Rectal smooth muscle tissue (tissue), 1 donor: Measurements from ENCODE around the gene ZNF2.

Experiments used
- H3K27ac ChIP-seq: one replicate; pipeline ENCODE4 v1.7.0; 2013; ENCODE audit warnings: low read depth, low read length, inconsistent platforms
- H3K27me3 ChIP-seq: one replicate; pipeline ENCODE4 v1.7.0; 2013; ENCODE audit warnings: low read length; ENCODE audit not compliant: control insufficient read depth, insufficient read depth
- H3K36me3 ChIP-seq: one replicate; pipeline ENCODE4 v1.7.0; 2013; ENCODE audit warnings: low read length; ENCODE audit not compliant: control insufficient read depth, insufficient read depth
- H3K4me1 ChIP-seq: one replicate; pipeline ENCODE4 v1.7.0; 2013; ENCODE audit warnings: low read length; ENCODE audit not compliant: control insufficient read depth, insufficient read depth
- H3K4me3 ChIP-seq: one replicate; pipeline ENCODE4 v1.7.0; 2013; ENCODE audit warnings: low read length
- H3K9ac ChIP-seq: one replicate; pipeline ENCODE4 v1.7.0; 2013; ENCODE audit warnings: low read length

ZNF2 gene

DNA sequence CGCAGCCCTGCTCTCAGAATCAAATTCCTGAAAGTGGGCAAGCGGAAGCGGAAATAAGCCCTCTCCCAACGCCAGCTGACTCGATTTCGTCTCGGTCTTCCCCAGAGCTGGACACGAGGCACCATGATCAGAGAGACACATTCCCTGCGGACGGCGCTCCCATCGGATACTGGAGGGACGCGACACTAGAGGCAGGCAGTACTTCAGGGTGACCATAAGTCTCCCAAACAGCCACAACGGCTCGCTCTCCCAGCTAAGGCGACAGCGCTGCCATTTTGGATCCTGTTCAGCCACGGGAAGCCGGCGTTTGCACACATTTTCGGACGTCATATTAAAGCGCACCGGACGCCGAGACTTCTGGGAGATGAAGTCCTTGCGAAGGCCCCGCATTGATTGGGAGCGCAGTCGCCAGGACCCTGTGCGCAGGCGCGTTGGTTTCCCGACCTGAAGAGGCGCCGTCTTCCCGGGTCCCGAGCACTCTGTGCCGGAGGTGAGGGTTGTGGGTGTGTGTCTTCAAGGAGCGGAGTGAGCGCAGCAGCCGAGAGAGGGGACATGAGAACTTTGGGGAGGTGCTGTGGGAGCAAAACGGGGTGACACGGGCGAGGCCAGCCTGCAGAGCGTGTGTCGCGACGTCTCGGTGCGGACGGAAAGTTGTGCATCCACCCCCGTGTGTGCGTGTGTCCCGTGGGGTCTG is at the start of gene ZNF2:
Gene ZNF2 (plus strand): TSS at position 439 of the 694 bp plus-strand sequence. CDS start 10,418 bp downstream, outside the sequence.
- Histone ChIP-seq H3K27me3 (no peaks in the 10 kb centered on the region), H3K4me1 (peaks cover 8% of the 10 kb centered on the region), H3K27ac (peak within 1 kb of the TSS; percentile 97), H3K9ac (peak within 1 kb of the TSS; percentile 96), H3K36me3 (no peaks in the 10 kb centered on the region), H3K4me3 (peak within 1 kb of the TSS; percentile 86)

GRCh38 chr2:95121093-95121406 is 44.6 kb upstream of the ZNF2 start:
- Histone ChIP-seq H3K27ac (peak overlapping the region; percentile 98), H3K36me3 (no peaks in the 10 kb centered on the region), H3K9ac (peak overlapping the region; percentile 88), H3K4me1 (peaks cover 10% of the 10 kb centered on the region), H3K4me3 (peak overlapping the region; percentile 89), H3K27me3 (no peaks in the 10 kb centered on the region)

DNA sequence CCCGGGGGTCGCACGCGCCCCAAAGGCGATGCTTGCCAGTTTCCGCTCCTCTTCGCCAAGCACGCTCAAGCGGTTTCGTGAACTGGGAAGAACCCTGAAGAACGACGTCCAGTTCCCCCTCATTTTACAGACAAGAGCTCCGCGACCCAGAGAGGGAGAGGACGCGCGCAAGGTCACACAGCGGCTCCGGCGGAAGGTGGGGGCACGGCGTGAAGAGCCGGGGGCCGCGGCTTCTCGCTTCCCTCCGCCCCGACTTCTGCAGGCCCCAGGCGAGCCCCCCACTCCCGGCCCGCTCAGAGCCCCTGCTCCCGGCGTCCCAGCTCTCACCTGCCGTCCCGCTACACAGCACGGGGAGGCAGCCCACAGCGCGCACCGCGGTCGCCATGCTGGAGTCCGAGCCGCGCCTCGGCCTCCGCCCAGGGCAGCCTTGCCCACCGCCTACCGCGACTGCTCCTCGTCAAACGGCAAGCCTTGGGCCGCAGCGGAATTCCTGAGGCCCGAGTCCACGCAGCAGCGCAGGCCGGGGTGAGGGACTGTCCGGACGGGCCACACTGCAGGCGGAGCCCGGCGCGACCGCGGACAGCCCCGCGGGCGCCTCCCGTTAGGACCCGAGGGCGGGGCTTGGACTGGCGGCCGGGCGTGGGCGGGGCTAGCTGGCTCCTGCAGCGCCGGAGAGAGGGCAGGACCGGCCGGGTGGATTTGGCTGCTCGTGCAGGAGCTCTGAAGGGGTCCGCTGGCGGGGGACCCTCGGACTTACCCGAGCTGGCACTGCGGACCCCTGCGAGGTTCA is 44.0 kb upstream of the ZNF2 start, which contains the start of gene MRPS5:
Gene MRPS5 (minus strand): TSS at position 402 of the 790 bp plus-strand sequence. CDS start 17 bp downstream, at position 385.
- Histone ChIP-seq H3K27me3 (no peaks in the 10 kb centered on the region), H3K9ac (peak within 1 kb of the TSS; percentile 88), H3K27ac (peak within 1 kb of the TSS; percentile 98), H3K36me3 (no peaks in the 10 kb centered on the region), H3K4me1 (peaks cover 10% of the 10 kb centered on the region), H3K4me3 (peak within 1 kb of the TSS; percentile 89)

- Histone ChIP-seq H3K9ac (no peak overlapping the region), H3K36me3 (no peaks in the 10 kb centered on the region), H3K27ac (peak overlapping the region; percentile 98), H3K4me1 (peaks cover 10% of the 10 kb centered on the region), H3K4me3 (peak overlapping the region; percentile 89), H3K27me3 (no peaks in the 10 kb centered on the region)
Observed at GRCh38 chr2:95122197-95122551, 43.4 kb upstream of the ZNF2 start.

GRCh38 chr2:95138702-95139101 is 26.9 kb upstream of the ZNF2 start:
- H3K4me1 ChIP-seq: no peaks in the 10 kb centered on the region
- no peak overlapping the region for H3K27ac ChIP-seq
- H3K36me3 ChIP-seq: no peaks in the 10 kb centered on the region
- no peak overlapping the region for H3K9ac ChIP-seq
- no peak overlapping the region for H3K4me3 ChIP-seq
- no peaks in the 10 kb centered on the region for H3K27me3 ChIP-seq

GRCh38 chr2:95143838-95144237 is 21.8 kb upstream of the ZNF2 start:
- Histone ChIP-seq H3K4me1 (no peaks in the 10 kb centered on the region), H3K27me3 (no peaks in the 10 kb centered on the region), H3K4me3 (no peak overlapping the region), H3K9ac (no peak overlapping the region), H3K27ac (no peak overlapping the region), H3K36me3 (peaks cover 4% of the 10 kb centered on the region)

GRCh38 chr2:95149397-95149984 is 16.1 kb upstream of the ZNF2 start:
- H3K27me3 ChIP-seq: no peaks in the 10 kb centered on the region
- H3K4me1 ChIP-seq: no peaks in the 10 kb centered on the region
- H3K4me3 ChIP-seq: no peak overlapping the region
- H3K9ac ChIP-seq: no peak overlapping the region
- H3K27ac ChIP-seq: no peak overlapping the region
- H3K36me3 ChIP-seq: peaks cover 33% of the 10 kb centered on the region

DNA sequence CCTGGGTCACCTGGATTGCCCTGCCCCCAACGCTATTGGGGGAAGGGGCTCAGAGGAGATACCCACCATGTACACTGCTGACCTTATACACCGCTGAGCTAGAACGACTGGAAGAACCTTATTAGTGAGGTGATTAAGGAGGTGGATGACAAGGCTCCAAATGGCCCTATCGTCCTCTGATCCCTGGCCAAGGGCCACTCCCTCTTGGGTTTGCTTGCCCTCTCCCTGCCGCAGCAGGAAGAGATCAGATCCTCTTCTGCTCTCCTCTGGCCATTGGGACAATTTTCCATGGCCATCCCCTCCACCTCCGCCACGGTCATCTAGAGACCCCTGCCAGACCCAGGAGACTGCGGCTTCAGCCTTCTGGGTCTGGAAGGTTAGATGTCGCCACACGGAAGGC is 7.2 kb upstream of the ZNF2 start:
- Histone ChIP-seq H3K27ac (no peak overlapping the region), H3K9ac (no peak overlapping the region), H3K4me3 (peak overlapping the region; percentile 90), H3K4me1 (peaks cover 2% of the 10 kb centered on the region), H3K36me3 (peaks cover 15% of the 10 kb centered on the region), H3K27me3 (no peaks in the 10 kb centered on the region)

GRCh38 chr2:95158891-95159619 is 6.6 kb upstream of the ZNF2 start:
- peaks cover 2% of the 10 kb centered on the region for H3K4me1 ChIP-seq
- H3K4me3 ChIP-seq: peak overlapping the region; percentile 90
- no peaks in the 10 kb centered on the region for H3K27me3 ChIP-seq
- H3K27ac ChIP-seq: peak overlapping the region; percentile 69
- H3K36me3 ChIP-seq: peaks cover 15% of the 10 kb centered on the region
- H3K9ac ChIP-seq: peak overlapping the region; percentile 40

DNA sequence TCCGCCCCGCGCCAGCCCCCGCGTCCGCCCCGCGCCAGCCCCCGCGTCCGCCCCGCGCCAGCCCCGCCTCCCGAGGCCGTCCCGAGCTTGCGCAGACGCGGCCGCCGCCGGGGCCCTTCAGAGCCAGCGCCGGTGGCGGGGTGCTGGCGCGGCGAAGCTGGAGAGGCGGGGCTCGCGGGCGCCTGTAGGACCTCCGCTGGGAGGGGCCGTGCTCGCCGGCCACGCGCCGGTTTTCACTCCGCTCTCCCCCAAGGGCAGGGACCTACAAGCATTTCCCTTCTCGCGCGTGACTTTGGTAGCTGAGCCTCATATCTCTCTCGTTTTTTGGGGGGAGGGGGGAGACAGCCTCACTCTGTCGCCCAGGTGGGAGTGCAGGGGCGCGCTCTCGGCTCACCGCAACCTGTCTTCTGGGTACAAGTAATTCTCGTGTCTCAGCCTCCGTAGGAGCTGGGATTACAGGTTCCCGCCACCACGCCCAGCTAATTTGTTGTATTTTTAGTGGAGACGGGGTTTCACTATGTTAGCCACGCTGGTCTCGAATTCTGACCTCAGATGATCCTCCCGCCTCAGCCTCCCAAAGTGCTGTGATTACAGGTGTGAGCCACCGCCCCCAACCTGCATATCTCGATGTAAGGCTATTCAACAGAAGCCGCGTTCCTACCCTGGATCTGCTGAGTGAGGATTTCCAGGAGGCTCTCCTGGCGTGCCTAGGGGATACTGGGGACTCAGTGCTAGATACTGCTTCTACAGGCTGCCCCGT is 5.7 kb upstream of the ZNF2 start, which contains the start of gene ZNF514:
Gene ZNF514 (minus strand): TSS at position 159 of the 760 bp plus-strand sequence. CDS start 6,595 bp downstream, outside the sequence.
- peaks cover 14% of the 10 kb centered on the region for H3K36me3 ChIP-seq
- H3K9ac ChIP-seq: peak within 1 kb of the TSS; percentile 40
- H3K27me3 ChIP-seq: no peaks in the 10 kb centered on the region
- H3K27ac ChIP-seq: peak within 1 kb of the TSS; percentile 88
- peaks cover 4% of the 10 kb centered on the region for H3K4me1 ChIP-seq
- H3K4me3 ChIP-seq: peak within 1 kb of the TSS; percentile 90

DNA sequence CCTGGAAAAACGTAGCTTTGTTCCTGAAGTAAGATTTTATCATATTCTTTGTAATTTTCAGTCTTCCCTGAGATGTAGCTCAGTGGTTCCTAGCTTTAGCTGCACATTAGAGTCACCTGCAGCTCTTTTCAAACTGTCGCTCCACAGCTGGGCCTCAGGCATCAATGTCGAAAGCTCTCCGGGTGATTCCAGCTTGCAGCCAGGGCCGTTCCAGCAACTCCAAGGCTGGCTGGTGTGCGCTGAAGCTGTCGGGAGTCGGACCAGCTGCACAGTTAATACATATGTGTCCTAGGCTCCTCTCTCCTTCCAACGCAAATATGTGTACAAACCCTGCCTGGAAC is 609 bp upstream of the ZNF2 start:
- Histone ChIP-seq H3K27ac (peak overlapping the region; percentile 97), H3K4me1 (peaks cover 10% of the 10 kb centered on the region), H3K4me3 (peak overlapping the region; percentile 86), H3K27me3 (no peaks in the 10 kb centered on the region), H3K9ac (peak overlapping the region; percentile 96), H3K36me3 (no peaks in the 10 kb centered on the region)
